ENCODE data around the gene MOV10L1. TPM values are rescaled to one million over a fixed set of nuclear protein-coding genes. Genes with fewer than 3 reads are reported as not detected.

The MOV10L1 gene
- total and polyA plus RNA-seq, 9 of the 15 experiments (the other 6 are each of a cell fraction or from before 2014, with no cell fraction given) = 0.06 to 0.43 (median 0.15) TPM

DNA sequence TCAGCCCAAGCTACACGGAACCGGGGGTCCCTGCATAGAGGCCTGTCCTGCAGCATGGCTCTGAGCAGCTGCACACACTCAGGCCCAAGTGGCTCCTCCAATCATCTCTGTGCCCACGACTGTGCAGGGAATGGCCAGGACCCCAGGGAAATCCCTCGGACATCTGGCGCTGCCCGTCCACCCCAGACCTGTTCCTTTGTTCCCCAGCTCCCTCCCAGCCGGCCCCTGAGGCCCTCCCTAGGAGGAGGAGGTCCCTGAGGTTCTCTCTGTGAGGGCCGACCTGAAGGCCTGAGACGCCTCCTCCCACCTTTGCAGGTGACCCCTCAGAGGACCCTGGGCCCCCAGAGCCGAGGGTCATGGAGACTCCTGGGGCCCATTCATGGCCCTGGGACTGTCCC, 5.7 kb upstream of the MOV10L1 start:
- no peaks in the 10 kb centered on the region for H3K9me1 ChIP-seq (ENCODE audit: control insufficient read depth, insufficient read depth, low read length)
- TF ChIP-seq FOXJ2 (tag; IDR thresholded peaks at IDR 0.05) (no peak), U2AF1 (optimal IDR thresholded peaks at IDR 0.05; ENCODE audit: low read depth, low read length) (no peak), RBBP5 (IDR thresholded peaks at IDR 0.05; ENCODE audit: borderline replicate concordance, insufficient read depth, low read length, poor library complexity, severe bottlenecking) (no peak), RBFOX2 (IDR thresholded peaks at IDR 0.05; ENCODE audit: low read depth, low read length) (no peak), RAD21 (CRISPR knock-in tag; conservative IDR thresholded peaks at IDR 0.05 in 1 of 2, IDR thresholded peaks at IDR 0.05 in 1 of 2) (no peak), ZNF444 (CRISPR knock-in tag; IDR thresholded peaks at IDR 0.05) (no peak), MYC (IDR thresholded peaks at IDR 0.05; ENCODE audit: low read depth, low read length) (no peak), MYC (CRISPR knock-in tag; IDR thresholded peaks at IDR 0.05; ENCODE audit: borderline replicate concordance, low read depth) (no peak), DACH1 (IDR thresholded peaks at IDR 0.05; ENCODE audit: partially characterized antibody) (no peak), HDGF (IDR thresholded peaks at IDR 0.05) (no peak), THRAP3 (IDR thresholded peaks at IDR 0.05; ENCODE audit: borderline replicate concordance) (no peak), KAT2B (IDR thresholded peaks at IDR 0.05; ENCODE audit: low read depth, low read length) (no peak), FOXK1 (CRISPR knock-in tag; IDR thresholded peaks at IDR 0.05; ENCODE audit: borderline replicate concordance) (no peak), IRF2 (CRISPR knock-in tag; IDR thresholded peaks at IDR 0.05) (no peak), BRD4 (IDR thresholded peaks at IDR 0.05) (no peak), MCM7 (IDR thresholded peaks at IDR 0.05) (no peak), CC2D1A (IDR thresholded peaks at IDR 0.05) (no peak), ZNF445 (CRISPR knock-in tag; IDR thresholded peaks at IDR 0.05; ENCODE audit: low read depth) (no peak), HOMEZ (CRISPR knock-in tag; IDR thresholded peaks at IDR 0.05) (no peak)
- TF ChIP-seq, protein P1, sequence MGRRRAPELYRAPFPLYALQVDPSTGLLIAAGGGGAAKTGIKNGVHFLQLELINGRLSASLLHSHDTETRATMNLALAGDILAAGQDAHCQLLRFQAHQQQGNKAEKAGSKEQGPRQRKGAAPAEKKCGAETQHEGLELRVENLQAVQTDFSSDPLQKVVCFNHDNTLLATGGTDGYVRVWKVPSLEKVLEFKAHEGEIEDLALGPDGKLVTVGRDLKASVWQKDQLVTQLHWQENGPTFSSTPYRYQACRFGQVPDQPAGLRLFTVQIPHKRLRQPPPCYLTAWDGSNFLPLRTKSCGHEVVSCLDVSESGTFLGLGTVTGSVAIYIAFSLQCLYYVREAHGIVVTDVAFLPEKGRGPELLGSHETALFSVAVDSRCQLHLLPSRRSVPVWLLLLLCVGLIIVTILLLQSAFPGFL (CRISPR knock-in tag; IDR thresholded peaks at IDR 0.05) = no peak
- no peak overlapping the region for H3K4me2 ChIP-seq (ENCODE audit: insufficient read depth, low read length)
- CTCF ChIA-PET (ENCODE audit: low intra/inter-chr PET ratio) = no interaction called here
- no TSS peak for BruUV-seq (replicated peaks)
- intact Hi-C loops (cut with micrococcal nuclease) (no loop called here), in situ Hi-C loops (cut with MboI) (no loop called here)
- no peak overlapping the region for H2AFZ ChIP-seq (ENCODE audit: low read depth, low read length)
- H3K4me1 ChIP-seq (replicated peaks in 1 of 2; ENCODE audit: control insufficient read depth in 2 of 2, insufficient read depth in 2 of 2, low read length in 2 of 2) = peaks cover 10 to 23% of the 10 kb centered on the region in 2 experiments; a peak in 4 of 5 replicates
- no peak for FAIRE-seq
- no peaks in the 10 kb centered on the region for H3K27me3 ChIP-seq (ENCODE audit: control insufficient read depth in 2 of 2, insufficient read depth in 2 of 2, low read length in 2 of 2)
- 79% methylated on average over 6 of the region's 10 CpGs for WGBS (ENCODE audit: insufficient coverage, low coverage, missing lambda C conversion rate)
- no peaks in the 10 kb centered on the region for H4K20me1 ChIP-seq (replicated peaks; ENCODE audit: control insufficient read depth, insufficient read depth, low read length)
- no peak overlapping the region; a peak in 1 of 4 replicates for H3K9ac ChIP-seq (ENCODE audit: insufficient read depth in 1 of 2, low read depth in 2 of 2, low read length in 2 of 2)
- H3K4me3 ChIP-seq = no peak overlapping the region
- no peak overlapping the region for H3K27ac ChIP-seq (ENCODE audit: extremely low read depth, low read depth, low read length)
- ATAC-seq = no peak
- no peaks in the 10 kb centered on the region; the same call in 1 of the 2 replicates for H3K9me3 ChIP-seq (replicated peaks; ENCODE audit: control insufficient read depth, insufficient read depth, low read depth, low read length)
- no peak for DNase-seq (ENCODE audit: extremely low read depth in 1 of 4, low spot score in 3 of 4)
- H3K79me2 ChIP-seq (ENCODE audit: control insufficient read depth, insufficient read depth, low read length) = no peaks in the 10 kb centered on the region
- H3K36me3 ChIP-seq (ENCODE audit: control insufficient read depth, insufficient read depth, low read length) = no peaks in the 10 kb centered on the region
- POLR2A ChIA-PET = interaction anchor here (0.8 to 2.0 kb wide), 3 partner anchors 9 to 54 kb away, joined by 3 to 5 read pairs (median 3); no protein-coding TSS in a partner anchor

Measured in K562 (cell line).